Muscle of back (tissue), 11 donors: ENCODE measurements around the gene JARID2. TPM values are rescaled to one million over a fixed set of nuclear protein-coding genes. Genes with fewer than 3 reads are reported as not detected.
A peak's percentile ranks its signal among the peaks of the same experiment; 100 is the strongest.

ENCODE experiments used
- DNase-seq, 3 donors: peaks; one replicate each; pipeline versions ENCODE4 v3.0.0 to v3.0.0-alpha.2; 2013
- polyA plus RNA-seq, 10 donors: library from polyadenylated mRNA; unstranded; fragments of 120-200 nt; gene quantifications; one replicate each; pipeline ENCODE4 v1.2.1, GENCODE V29; 2013; ENCODE audit not compliant: insufficient read length in 10 of 10

Gene JARID2
- polyA plus RNA-seq, 10 donors: 11.6 to 15.4 (median 14.2) TPM

DNA sequence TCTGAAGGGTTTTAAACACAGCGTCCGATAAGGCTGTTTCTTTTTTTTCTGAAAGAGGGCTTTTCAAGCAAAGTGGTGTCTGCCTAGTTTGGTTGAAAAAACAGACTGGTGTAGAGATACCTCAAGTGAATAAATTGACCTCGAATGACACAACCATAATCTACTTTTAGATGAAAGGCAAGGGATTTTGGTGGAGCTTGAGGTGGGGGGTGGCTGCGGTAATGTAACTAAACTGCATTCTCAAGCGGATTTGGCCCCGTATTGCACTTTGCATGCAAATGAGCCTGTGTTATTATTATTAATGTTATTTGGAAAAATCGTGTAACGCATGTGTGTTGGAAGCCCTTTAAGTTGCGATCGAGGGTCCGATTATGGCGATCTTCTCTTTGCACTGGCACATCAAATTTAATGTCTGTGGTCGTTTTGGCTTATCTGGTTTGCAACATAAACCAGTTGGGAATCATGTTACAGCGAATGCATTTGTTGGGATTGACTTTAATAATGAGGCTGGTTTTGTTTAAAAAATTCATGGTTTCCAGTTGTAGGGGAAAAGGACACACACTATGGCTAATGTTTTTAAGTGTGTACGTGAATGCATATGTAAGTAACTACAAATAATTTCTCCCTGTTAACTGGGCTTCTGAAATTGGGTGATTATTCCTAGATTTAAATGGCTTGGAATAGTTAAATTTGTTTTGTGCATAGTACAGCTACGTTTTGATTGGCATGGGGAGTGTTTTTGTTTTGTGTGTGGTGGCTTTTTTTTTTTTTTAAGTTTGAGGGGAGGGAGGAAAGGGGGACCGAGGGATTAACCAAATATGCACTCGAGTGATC lies 1.0 kb downstream of the JARID2 start:
- no peak for DNase-seq

DNA sequence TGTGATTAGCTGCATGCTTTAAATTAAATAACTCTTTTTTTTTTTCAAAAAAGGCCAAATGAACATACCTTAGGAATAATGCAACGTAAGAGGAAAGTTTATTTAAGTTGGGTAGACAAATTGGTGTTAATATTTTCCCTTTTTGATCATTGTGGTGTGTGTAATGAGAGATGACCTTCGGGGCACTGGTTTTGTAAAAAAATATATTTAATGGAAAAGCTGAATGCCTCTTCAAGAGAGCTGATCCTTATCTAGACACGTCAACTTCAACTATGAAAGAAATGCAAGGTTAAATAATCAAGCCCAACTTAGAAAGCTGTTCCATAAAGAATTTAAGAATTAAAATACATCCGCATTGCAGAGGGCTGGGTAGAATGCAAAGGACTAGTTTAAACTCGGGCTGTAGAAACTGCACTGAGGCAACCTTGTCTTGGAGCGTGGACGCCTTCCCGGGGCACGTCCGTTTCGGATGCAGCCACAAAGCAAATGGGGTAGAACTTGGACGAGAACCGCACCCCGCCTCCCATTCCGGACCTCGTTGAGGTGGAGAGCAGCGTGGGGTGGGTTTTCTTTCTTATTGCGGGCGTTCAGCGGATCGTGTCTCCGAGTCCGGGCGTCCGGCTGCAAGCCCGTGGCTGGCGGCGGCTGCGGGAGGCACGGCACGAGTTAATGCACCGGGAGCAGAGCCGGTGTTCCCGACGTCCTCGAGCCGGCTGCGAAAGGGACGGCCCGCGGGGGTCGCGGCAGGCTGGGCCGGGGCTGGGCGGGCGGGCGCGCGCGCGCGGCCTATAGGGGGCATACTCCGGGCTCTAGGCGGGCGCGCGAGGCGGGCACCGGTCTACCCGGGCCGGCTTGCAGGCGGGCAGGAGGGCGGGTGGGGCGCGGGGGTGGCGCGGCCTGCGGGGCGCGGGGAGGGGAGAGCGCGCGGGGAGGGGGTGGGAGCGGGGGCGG lies 1.9 kb downstream of the JARID2 start:
- DNase-seq: peak in 1 of 3 donors; percentile 84

- DNase-seq: peak; percentile 97 to 98 (median 98)
Observed at GRCh38 chr6:15248451-15249370, 2.8 kb downstream of the JARID2 start.

DNA sequence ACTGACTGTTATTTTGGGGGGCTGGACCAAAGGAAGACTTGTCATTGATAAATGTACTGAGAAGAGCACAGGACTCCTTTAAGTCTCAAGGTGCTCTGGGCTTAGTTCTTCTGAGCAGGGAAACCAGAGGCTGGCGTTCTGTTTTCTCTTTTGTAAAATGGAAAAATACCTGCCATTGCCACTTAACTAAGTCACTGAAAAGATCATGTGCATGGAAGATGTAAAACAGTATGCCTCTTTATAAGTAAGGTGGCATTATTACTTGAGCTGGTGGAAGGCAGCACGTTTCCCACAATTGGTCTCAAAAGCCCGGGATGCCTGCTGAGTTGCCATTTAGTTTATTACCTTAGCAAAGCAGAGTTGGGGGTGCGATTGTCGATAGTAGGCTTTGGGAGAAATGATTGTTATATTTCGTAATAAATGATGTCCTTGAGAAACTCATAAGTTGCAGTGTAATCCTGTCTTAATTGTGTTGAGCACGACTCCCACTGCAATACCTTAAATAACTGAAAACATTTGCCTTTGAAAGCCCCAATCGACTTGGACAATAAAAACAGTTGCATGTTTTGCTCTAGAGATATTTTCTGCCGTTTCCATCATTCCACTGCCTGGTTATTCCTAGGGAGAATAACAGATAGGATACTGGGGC lies 3.6 kb downstream of the JARID2 start:
- DNase-seq: no peak

DNA sequence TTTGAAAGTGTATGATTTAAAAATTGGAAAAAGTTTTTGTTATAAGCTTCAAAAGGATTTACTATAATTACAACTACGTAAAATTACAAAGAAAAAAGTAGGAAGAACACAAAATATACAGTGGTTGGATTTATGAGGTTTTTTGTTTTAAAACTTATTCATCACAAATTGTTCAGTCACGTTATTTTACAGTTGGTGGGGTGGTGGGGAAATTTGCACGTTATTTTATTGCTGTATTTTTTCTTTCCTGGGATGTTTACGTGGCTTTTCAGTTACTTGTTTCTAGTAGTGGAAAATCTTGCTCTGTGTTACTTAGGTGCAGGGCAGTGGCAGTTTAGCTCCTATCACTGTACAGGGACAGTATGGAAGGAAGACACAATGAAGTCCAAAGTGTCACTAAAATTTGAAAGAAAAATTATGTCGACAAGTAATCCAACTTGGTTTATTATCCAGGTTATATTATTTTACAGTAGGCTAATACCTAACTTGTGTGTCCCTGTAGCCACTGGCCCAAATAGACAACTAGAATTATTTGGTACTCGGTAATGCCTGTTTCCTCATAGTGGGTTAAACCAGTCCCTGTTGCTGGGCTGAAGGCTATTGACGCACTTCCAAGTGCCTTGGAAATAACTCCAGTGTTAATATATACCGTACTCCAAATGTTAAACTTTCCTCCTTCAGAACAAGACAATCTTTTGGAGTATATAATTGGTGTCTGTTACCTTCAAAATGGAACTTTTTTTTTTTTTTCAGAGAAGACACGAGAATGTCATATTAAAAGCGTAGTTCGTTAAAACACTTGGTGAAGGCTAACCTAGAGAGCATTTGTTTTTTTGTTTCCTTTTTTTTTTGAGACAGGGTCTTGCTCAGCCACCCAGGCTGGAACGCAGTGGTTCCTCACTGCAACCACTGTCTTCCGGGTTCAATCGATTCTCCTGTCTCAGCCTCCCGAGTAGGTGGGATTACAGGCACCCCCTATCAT lies 4.6 kb downstream of the JARID2 start:
- DNase-seq: no peak

- DNase-seq: no peak
Observed at GRCh38 chr6:15252195-15252594, 6.3 kb downstream of the JARID2 start.

GRCh38 chr6:15253203-15254022 lies 7.5 kb downstream of the JARID2 start:
- DNase-seq: no peak

DNA sequence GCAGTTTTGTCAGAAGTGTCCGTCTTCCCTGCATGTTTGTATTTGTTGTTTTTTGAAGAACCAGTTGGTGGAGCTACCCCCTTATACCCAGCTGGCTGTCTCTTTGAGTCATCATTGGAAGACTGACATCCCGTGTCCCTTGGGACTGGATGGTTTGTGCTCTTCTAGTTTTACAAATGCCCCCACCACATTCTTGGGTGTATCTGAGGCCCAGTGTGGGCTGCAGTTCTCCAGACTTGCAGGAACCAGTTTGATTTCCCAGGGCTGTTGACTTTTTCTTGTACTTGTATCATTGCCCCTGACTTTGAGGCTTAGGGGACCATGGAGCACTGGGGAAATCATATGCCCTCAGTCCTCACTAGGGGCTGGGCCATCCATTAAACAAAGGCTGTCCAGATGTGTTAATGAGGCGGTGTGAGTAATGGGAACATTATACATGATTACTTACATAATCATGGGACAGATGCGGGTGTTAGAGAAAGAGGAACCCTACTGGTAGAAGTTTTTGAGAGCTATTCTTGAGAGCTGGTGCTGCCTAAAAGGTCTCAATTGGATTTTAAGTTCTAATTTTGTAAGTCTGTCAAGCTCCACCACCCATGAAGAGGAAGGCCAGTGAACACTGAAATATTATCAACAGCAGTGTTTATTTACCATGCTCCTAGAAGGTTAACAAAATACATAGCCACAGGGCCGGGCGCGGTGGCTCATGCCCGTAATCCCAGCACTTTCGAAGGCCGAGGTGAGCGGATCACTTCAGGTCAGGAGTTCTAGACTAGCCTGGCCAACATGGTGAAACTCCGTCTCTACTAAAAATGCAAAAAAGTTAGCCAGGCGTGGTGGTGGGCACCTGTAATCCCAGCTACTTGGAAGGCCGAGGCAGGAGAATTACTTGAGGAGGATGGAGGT lies 8.5 kb downstream of the JARID2 start:
- DNase-seq: no peak

- DNase-seq: peak in 1 of 3 donors; percentile 55
Observed at GRCh38 chr6:15255481-15255880, 9.6 kb downstream of the JARID2 start.

DNA sequence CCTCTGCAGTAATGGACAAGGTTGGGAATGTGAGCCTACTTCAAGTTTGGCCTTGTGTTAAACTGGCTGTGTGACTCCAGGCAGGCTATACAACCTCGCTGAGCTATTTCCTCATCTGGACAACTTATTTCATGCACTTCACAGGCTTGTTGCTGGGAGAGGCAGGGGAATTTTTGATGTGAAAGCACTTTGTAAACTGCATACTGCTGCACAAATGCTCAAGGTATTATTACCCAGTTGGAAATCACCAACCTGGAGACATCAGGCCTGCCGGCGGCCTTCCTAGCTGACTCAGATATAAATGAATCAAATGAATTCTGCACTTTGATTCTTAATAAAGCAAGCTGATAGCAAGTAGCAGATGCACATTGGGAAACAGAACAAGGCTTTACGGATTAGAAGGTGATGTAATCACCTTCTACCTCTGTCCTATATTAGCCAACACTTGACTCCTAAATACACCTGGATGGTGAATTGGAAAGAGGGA lies 10.1 kb downstream of the JARID2 start:
- no peak for DNase-seq

DNA sequence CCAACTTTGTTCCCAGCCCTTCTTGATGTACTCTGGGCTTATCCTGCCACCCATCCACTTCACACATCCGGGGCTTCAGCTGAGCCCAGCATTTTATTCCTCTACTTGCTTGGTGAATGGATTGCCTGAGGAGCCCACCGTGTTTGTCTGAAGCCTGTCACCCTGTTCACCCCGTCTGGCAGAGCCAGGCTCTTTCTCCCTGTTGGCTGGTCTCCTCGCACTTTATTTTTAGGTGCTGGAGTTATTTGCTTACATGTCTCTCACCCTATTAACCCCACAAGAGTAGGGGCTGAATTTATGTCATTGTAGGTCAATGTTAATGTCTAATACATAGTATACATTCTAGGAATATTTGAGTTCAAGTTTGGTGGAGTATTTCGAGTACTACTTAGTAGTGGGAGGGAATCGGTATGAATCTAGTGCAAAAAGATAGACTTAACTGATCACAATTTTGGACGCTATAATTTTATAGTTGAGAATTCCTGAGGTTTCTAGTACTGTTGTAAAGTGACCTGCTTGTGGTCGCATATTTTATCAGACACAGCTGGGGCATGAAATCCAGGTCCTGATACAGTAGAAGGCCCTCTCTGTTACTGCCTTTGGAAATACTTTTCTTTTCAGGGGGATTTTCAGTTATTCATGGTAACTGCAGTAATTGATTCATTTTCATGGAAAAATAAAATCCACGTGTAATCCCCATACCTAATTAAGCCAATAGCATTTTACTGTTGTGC lies 10.8 kb downstream of the JARID2 start:
- no peak for DNase-seq

- DNase-seq: no peak
Observed at GRCh38 chr6:15257357-15258132, 11.7 kb downstream of the JARID2 start.

- no peak for DNase-seq
Observed at GRCh38 chr6:15259766-15260098, 13.9 kb downstream of the JARID2 start.

- DNase-seq: peak in 1 of 3 donors; percentile 80
Observed at GRCh38 chr6:15260099-15260821, 14.4 kb downstream of the JARID2 start.

GRCh38 chr6:15263780-15264374 lies 18.0 kb downstream of the JARID2 start:
- DNase-seq: no peak
